Central memory CD4-positive, alpha-beta T cell (primary cell): ENCODE measurements around the gene FMN1.

ENCODE experiments used
- DNase-seq: peaks from one replicate; pipeline ENCODE4 v3.0.0; 2022

Gene FMN1

GRCh38 chr15:33200903-33201302 is 6.4 kb upstream of the FMN1 start:
- DNase-seq = no peak

- no peak for DNase-seq
These were observed 5.9 kb upstream of the FMN1 start for GRCh38 chr15:33200444-33200843.

GRCh38 chr15:33198541-33198940 is 4.0 kb upstream of the FMN1 start:
- no peak for DNase-seq

- no peak for DNase-seq
These were observed 3.1 kb upstream of the FMN1 start for GRCh38 chr15:33197636-33198035.

- DNase-seq = no peak
These were observed 277 bp downstream of the FMN1 start for GRCh38 chr15:33194237-33194636.

- DNase-seq = no peak
These were observed 2.9 kb downstream of the FMN1 start for GRCh38 chr15:33191591-33191990.

GRCh38 chr15:33190539-33190938 is 4.0 kb downstream of the FMN1 start:
- DNase-seq = no peak

GRCh38 chr15:33188641-33189257 is 5.8 kb downstream of the FMN1 start:
- DNase-seq = no peak

GRCh38 chr15:33188159-33188558 is 6.4 kb downstream of the FMN1 start:
- no peak for DNase-seq

- DNase-seq = no peak
These were observed 11.2 kb downstream of the FMN1 start for GRCh38 chr15:33183334-33183733.

- no peak for DNase-seq
These were observed 11.6 kb downstream of the FMN1 start for GRCh38 chr15:33182926-33183325.

GRCh38 chr15:33182278-33182905 is 12.1 kb downstream of the FMN1 start:
- no peak for DNase-seq

- DNase-seq = no peak
These were observed 14.6 kb downstream of the FMN1 start for GRCh38 chr15:33179874-33180273.

GRCh38 chr15:33171202-33171601 is 23.3 kb downstream of the FMN1 start:
- DNase-seq = no peak

GRCh38 chr15:33169625-33170024 is 24.9 kb downstream of the FMN1 start:
- DNase-seq = no peak

- no peak for DNase-seq
These were observed 26.1 kb downstream of the FMN1 start for GRCh38 chr15:33168444-33168843.

- no peak for DNase-seq
These were observed 30.7 kb downstream of the FMN1 start for GRCh38 chr15:33163816-33164215.

- no peak for DNase-seq
These were observed 33.3 kb downstream of the FMN1 start for GRCh38 chr15:33161209-33161608.

GRCh38 chr15:33160581-33161165 is 33.8 kb downstream of the FMN1 start:
- DNase-seq = no peak

- no peak for DNase-seq
These were observed 34.6 kb downstream of the FMN1 start for GRCh38 chr15:33159726-33160453.

GRCh38 chr15:33158366-33158765 is 36.1 kb downstream of the FMN1 start:
- DNase-seq = no peak

- DNase-seq = no peak
These were observed 37.0 kb downstream of the FMN1 start for GRCh38 chr15:33157371-33158037.

GRCh38 chr15:33155691-33156420 is 38.7 kb downstream of the FMN1 start:
- DNase-seq = no peak
